IPS DF 6.9 (cell line): Measurements from ENCODE around the gene OR4D6.
"Not testable (repeated sequence)": the region's sequence is repeated elsewhere in the genome, so short reads cannot be mapped to it uniquely, and the experiment has no call there.

Source experiments
- DNase-seq: peaks from one replicate; pipeline ENCODE4 v3.0.0-alpha.2; 2013; ENCODE audit warnings: low read depth, low spot score
- H3K27ac ChIP-seq: one replicate; pipeline ENCODE4 v1.5.1; 2013; ENCODE audit warnings: low read length, control low read depth
- H3K27me3 ChIP-seq: 2 replicates; pipeline ENCODE4 v1.6.1; 2013; ENCODE audit warnings: mild to moderate bottlenecking, low read length; ENCODE audit not compliant: control insufficient read depth, insufficient read depth
- H3K36me3 ChIP-seq: 2 replicates; pipeline ENCODE4 v1.6.1; 2013; ENCODE audit warnings: low read length; ENCODE audit not compliant: control insufficient read depth, insufficient read depth
- H3K4me1 ChIP-seq: 2 replicates; pipeline ENCODE4 v1.6.1; 2013; ENCODE audit warnings: low read length; ENCODE audit not compliant: control insufficient read depth, insufficient read depth
- H3K4me3 ChIP-seq: 2 replicates; pipeline ENCODE4 v1.5.1; 2013; ENCODE audit warnings: mild to moderate bottlenecking, low read length
- H3K9me3 ChIP-seq: 2 replicates; pipeline ENCODE4 v1.6.1; 2013; ENCODE audit warnings: low read length, inconsistent platforms; ENCODE audit not compliant: control insufficient read depth, insufficient read depth
- WGBS: extraction: QIAGEN DNeasy Blood & Tissue Kit; methylation state at CpG from one replicate; pipeline ENCODE4 v1.1.7; 2013; ENCODE audit warnings: mixed read lengths, missing lambda C conversion rate; ENCODE audit not compliant: insufficient read length, insufficient coverage; 5-methylcytosine and 5-hydroxymethylcytosine counted together

OR4D6 gene

DNA sequence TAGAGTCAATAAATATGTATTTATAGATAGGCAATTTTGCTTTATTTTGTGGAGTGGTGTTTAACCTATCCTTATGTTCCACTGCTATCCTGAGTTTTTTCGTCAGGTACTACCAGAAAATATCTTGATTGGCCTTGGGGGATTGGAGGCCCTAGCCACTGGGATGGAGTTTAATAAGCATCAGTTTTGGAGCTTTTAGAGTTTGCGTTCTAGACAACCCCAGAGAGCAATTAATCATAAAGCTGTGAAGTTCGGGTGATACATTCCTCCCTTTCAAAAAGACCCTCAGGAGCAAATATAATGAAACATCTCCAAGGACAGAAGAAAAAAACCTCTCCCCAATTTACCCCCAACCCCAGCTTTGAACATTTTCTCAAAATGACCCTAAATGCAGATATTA lies 20.6 kb upstream of the OR4D6 start, which contains the start of gene OR5A1:
OR5A1 (plus strand) TSS at position 301 of the 400 bp plus-strand sequence. CDS start 6,700 bp downstream, outside the sequence.
- Histone ChIP-seq H3K4me1 (no peaks in the 10 kb centered on the region), H3K27me3 (no peaks in the 10 kb centered on the region), H3K4me3 (no peak within 1 kb of the TSS), H3K9me3 (no peaks in the 10 kb centered on the region), H3K27ac (no peak within 1 kb of the TSS), H3K36me3 (no peaks in the 10 kb centered on the region)
- WGBS: no CpG with 5 or more reads among the region's 3 CpGs
- no peak for DNase-seq

DNA sequence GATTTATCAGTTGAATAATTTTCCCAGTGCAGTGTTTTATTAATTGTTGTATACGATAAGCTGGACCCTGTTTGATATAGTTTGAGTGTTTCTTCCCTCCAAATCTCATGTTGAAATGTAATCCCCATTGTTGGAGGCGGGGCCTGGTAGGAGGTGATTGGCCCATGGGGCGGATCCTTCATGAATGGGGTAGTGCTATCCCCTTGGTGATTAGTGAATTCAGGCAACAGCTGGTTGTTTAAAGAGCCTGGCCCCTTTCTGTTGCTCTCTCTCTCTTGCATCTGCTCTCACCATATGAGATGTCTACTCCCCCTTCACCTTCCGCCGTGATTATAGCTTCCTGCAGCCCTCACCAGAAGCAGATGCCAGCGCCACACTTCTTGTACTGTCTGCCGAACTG lies 19.0 kb upstream of the OR4D6 start:
- Histone ChIP-seq H3K9me3 (no peaks in the 10 kb centered on the region), H3K4me1 (no peaks in the 10 kb centered on the region), H3K27me3 (no peaks in the 10 kb centered on the region), H3K27ac (no peak overlapping the region), H3K4me3 (no peak overlapping the region), H3K36me3 (no peaks in the 10 kb centered on the region)
- DNase-seq: no peak
- no CpG with 5 or more reads among the region's 7 CpGs for WGBS

DNA sequence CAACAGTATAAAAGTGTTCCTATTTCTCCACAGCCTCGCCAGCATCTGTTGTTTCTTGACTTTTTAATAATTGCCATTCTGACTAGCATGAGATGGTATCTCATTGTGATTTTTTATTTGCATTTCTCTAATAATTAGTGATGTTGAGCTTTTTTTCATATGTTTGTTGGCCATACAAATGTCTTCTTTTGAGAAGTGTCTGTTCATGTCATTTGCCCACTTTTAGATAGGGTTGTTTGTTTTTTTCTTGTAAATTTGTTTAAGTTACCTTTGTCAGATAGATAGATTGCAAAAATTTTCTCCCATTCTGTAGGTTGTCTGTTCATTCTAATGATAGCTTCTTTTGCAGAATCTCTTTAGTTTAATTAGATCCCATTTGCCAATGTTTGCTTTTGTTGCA lies 11.1 kb upstream of the OR4D6 start:
- no CpG with 5 or more reads among the region's 1 CpG for WGBS
- DNase-seq, H3K4me1 ChIP-seq, H3K9me3 ChIP-seq, H3K27ac ChIP-seq, H3K36me3 ChIP-seq, H3K27me3 ChIP-seq, H3K4me3 ChIP-seq: not testable (repeated sequence)

DNA sequence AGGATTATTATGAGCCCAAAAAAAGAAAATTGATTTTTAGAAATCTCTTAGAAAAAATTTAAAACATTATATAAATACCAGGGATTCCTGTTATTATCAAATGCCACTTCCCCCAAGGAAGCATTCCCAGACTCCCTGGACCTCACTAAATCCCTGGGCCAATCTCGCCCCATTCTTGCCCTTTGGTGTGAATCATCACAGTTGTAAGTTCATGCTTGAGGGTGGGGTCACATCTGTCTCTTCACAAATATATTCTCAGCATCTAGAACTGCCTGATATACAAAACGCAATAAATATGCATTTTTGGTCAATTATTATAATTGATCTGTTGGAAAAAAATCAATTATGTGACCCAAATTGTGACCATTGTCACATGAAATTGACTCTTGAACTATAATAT lies 8.3 kb upstream of the OR4D6 start:
- H3K4me1 ChIP-seq: no peaks in the 10 kb centered on the region
- no peaks in the 10 kb centered on the region for H3K36me3 ChIP-seq
- no CpG with 5 or more reads among the region's 2 CpGs for WGBS

DNA sequence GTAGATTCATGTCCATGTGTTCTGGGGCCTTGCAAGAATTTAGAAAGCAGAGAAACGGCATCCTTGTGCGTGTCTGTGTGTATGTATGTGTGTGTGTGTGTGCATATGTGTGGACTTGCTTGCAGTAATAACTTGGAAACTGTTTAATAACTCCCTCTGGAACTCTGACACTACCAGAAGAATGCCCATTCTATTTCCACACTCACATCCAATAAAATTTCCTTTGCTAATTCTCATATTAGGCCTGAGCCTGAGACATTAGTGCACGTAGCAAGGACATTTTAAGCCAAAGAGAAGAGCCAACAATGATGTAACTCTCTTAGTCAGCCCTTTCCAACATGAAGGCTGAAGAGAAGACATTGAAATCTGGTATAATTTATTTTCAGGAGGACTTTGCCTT lies 3.2 kb downstream of the OR4D6 start:
- DNase-seq: no peak
- Histone ChIP-seq H3K4me1 (no peaks in the 10 kb centered on the region), H3K27ac (no peak overlapping the region), H3K27me3 (no peaks in the 10 kb centered on the region), H3K4me3 (no peak overlapping the region), H3K36me3 (no peaks in the 10 kb centered on the region), H3K9me3 (no peaks in the 10 kb centered on the region)
- no CpG with 5 or more reads among the region's 3 CpGs for WGBS

More for the DNA sequence above, 8.3 kb upstream of the OR4D6 start:
- Histone ChIP-seq H3K27ac (no peak overlapping the region), H3K4me3 (no peak overlapping the region), H3K27me3 (no peaks in the 10 kb centered on the region), H3K9me3 (no peaks in the 10 kb centered on the region)
- no peak for DNase-seq

DNA sequence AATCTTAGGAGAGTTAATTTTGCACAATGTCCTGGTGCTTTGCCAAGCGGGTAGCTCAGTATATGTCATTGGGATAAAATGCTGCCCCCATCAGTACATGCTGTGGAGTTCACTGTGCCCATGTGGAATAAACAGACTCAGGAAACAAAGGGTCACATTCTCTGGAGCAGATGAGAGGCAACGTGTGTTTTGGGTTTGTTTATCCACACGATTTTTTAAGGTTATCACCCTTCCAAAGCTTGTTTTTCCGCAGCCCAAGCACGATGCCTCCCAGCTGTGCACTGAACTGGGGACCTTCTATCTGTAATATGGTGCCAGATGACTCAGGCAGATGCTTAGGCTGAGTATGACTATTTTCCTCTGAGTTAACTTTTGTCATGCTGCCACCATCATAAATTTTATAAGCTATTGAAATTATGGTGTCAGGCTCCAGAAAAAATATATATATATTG lies 6.5 kb downstream of the OR4D6 start:
- no peak overlapping the region for H3K27ac ChIP-seq
- WGBS: no CpG with 5 or more reads among the region's 5 CpGs
- DNase-seq: no peak
- H3K36me3 ChIP-seq: no peaks in the 10 kb centered on the region
- no peaks in the 10 kb centered on the region for H3K27me3 ChIP-seq
- H3K9me3 ChIP-seq: no peaks in the 10 kb centered on the region
- no peaks in the 10 kb centered on the region for H3K4me1 ChIP-seq
- no peak overlapping the region for H3K4me3 ChIP-seq

DNA sequence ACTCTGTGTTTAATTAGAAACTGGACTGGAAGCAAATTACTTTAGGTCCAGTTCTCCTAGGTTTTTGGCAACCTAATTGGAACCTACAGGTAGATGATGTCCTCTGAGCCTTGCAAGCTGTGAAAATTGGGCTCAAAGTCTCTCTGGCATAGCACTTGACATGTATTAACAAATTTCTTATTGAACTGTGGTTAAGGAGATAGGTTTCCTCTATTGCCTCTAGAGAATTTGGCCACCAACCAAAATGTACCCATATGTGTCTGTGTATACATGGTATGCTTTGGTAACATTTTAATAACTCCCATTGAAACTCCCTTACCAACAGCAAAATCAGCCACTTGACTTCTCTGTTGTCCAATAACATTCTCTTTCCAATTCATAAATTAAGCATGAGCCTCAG lies 16.3 kb downstream of the OR4D6 start, which contains the start of gene OR4D10:
OR4D10 (plus strand) TSS at position 301 of the 400 bp plus-strand sequence. CDS start 4,115 bp downstream, outside the sequence.
- Histone ChIP-seq H3K9me3 (no peaks in the 10 kb centered on the region), H3K4me3 (no peak within 1 kb of the TSS), H3K4me1 (no peaks in the 10 kb centered on the region), H3K36me3 (no peaks in the 10 kb centered on the region), H3K27me3 (no peaks in the 10 kb centered on the region), H3K27ac (no peak within 1 kb of the TSS)
- DNase-seq: no peak

DNA sequence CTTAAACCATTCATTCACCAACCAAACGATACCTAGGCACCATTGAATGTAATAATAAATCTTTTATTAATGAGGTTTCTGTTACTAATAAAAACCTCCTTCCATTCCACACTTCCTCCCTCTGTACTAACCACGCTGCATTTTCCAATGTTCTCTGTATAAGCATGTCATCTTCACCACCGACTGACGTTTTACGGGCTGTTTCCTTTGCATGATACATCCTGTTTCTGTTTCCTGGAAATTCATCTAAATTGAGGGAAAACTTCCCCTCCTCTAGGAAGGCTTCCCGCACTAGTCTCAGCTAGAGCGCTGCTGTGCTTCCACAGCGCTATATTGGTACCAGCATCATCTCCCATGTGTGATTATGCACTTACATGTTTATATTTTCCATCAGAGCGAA lies 18.4 kb downstream of the OR4D6 start:
- no peak for DNase-seq

DNA sequence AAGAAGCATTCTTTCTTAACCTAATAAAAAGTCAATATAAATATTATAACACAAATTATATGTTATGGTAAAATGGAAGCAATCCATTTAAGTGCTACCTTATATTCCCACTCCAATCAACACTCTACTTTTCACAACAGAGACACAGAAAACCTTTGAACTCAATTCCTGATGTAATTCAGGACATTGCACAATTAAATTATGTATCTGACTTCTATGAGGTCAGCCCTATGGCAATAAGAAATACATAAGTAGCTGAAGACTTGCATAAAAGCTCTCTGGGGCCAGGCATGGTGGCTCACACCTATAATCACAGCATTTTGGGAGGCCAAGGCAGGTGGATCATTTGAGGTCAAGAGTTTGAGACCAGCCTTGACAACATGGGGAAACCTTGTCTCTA lies 23.1 kb downstream of the OR4D6 start:
- no peak for DNase-seq
- Histone ChIP-seq H3K27ac (no peak overlapping the region), H3K9me3 (no peaks in the 10 kb centered on the region), H3K4me3 (no peak overlapping the region), H3K27me3 (no peaks in the 10 kb centered on the region), H3K36me3 (no peaks in the 10 kb centered on the region), H3K4me1 (no peaks in the 10 kb centered on the region)

More for the DNA sequence above, 18.4 kb downstream of the OR4D6 start:
- H3K27ac ChIP-seq: no peak overlapping the region
- WGBS: no CpG with 5 or more reads among the region's 9 CpGs
- no peak overlapping the region for H3K4me3 ChIP-seq
- no peaks in the 10 kb centered on the region for H3K9me3 ChIP-seq
- no peaks in the 10 kb centered on the region for H3K27me3 ChIP-seq
- H3K36me3 ChIP-seq: no peaks in the 10 kb centered on the region
- H3K4me1 ChIP-seq: no peaks in the 10 kb centered on the region

DNA sequence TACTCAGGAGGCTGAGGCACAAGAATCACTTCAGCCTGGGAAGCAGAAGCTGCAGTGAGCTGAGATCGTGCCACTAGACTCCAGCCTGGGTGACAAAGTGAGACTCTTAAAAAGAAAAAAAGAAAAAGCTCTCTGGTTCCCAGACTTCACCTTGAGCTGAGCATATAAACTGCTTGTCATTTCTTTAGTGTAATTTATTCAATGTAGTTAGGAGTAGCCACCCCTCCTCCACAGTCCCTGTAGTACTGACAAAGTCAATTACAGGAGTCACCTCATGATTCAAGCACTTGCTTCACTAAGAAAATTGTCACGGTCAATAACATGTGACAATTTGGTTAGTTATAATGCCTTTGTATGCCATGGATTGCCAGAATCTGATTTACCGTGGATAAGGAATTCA lies 23.6 kb downstream of the OR4D6 start:
- WGBS: no CpG with 5 or more reads among the region's 3 CpGs

DNA sequence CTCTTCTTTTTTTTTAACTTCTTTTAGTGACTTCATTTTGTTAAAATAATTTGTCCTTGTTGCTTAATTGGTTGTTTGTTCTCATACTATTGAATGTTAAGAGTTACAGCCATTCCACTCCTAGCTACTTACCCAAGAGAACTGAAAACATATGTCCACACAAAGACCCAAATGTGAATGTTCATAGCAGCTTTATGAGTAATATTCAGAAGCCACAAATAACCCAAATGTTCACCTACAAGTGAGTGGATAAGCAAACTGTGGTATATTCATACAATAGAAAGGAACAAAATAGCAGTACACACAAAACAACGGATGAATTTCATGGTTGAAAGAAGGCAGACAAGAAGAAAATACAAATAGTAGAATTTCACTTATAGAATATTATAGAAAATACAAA lies 45.2 kb downstream of the OR4D6 start:
- no peak for DNase-seq
- no peaks in the 10 kb centered on the region for H3K9me3 ChIP-seq
- no peaks in the 10 kb centered on the region for H3K4me1 ChIP-seq
- H3K4me3 ChIP-seq: no peak overlapping the region
- whole genome bisulfite sequencing: no CpG with 5 or more reads among the region's 1 CpG
- no peak overlapping the region for H3K27ac ChIP-seq
- no peaks in the 10 kb centered on the region for H3K27me3 ChIP-seq
- no peaks in the 10 kb centered on the region for H3K36me3 ChIP-seq

More for the DNA sequence above, 23.6 kb downstream of the OR4D6 start:
- H3K4me1 ChIP-seq: no peaks in the 10 kb centered on the region
- no peaks in the 10 kb centered on the region for H3K9me3 ChIP-seq
- DNase-seq: no peak
- no peaks in the 10 kb centered on the region for H3K36me3 ChIP-seq
- no peaks in the 10 kb centered on the region for H3K27me3 ChIP-seq
- H3K4me3 ChIP-seq: no peak overlapping the region
- H3K27ac ChIP-seq: no peak overlapping the region
